K562 (cell line): ENCODE results near the gene SEPHS1. TPM values are rescaled to one million over a fixed set of nuclear protein-coding genes. Genes with fewer than 3 reads are reported as not detected.

Experiments used
- ATAC-seq: fragments of 200-7000 bp; cut with Tn5 transposase; 3 replicates; pipeline ENCODE4 v1.9.1; 2020; ENCODE audit warnings: moderate library complexity
- BruUV-seq: library from RNA; stranded (reverse); fragments of 400-500 nt; replicated peaks from 2 replicates; lab custom pipeline; 2021; lab: Mats Ljungman, UMichigan
- CTCF ChIA-PET: fragments of 300-600 bp; formaldehyde crosslinking; extraction: SDS; loops from one replicate; lab custom pipeline; 2021; ENCODE audit warnings: low intra/inter-chr PET ratio; lab: Yijun Ruan, JAX
- POLR2A ChIA-PET: fragments of 300-600, 350-650 bp; sonication (Branson Sonifier 250); formaldehyde crosslinking; extraction: SDS; loops from one replicate; lab custom pipeline; 2021; ENCODE audit warnings: antibody characterized with exemption, inconsistent platforms; lab: Yijun Ruan, JAX
- DNase-seq, 4 experiments: peaks; one replicate each; pipeline versions ENCODE4 v3.0.0 to v3.0.0-alpha.2; 2011 to 2018; ENCODE audit warnings: low spot score in 3 of 4, mixed read lengths in 3 of 4; ENCODE audit errors: extremely low read depth in 1 of 4
- FAIRE-seq: peaks from 2 replicates; lab custom pipeline; 2011; peaks lifted over from hg19 to GRCh38; lab: Jason Lieb, UNC
- H2AFZ ChIP-seq: 2 replicates; pipeline ENCODE4 v1.6.0; 2011; ENCODE audit warnings: low read depth, low read length, control low read depth, inconsistent platforms
- H3K27ac ChIP-seq: fragments of 200-600 bp; 3 replicates; pipeline ENCODE4 v1.8.0; 2011; ENCODE audit warnings: low read depth, mild to moderate bottlenecking, control low read depth, inconsistent platforms, low read length, moderate library complexity, mixed read lengths; ENCODE audit errors: extremely low read depth
- H3K27me3 ChIP-seq, 2 experiments: fragments of 300-600 bp in 1 of 2; 2 replicates in 1 of 2; 3 replicates in 1 of 2; pipeline versions ENCODE4 v1.6.0 to v1.8.0; 2011; ENCODE audit warnings: inconsistent platforms in 2 of 2, low read length in 2 of 2, mild to moderate bottlenecking in 1 of 2, mixed read lengths in 1 of 2, moderate library complexity in 1 of 2; ENCODE audit not compliant: control insufficient read depth in 2 of 2, insufficient read depth in 2 of 2
- H3K36me3 ChIP-seq: fragments of 300-600 bp; 3 replicates; pipeline ENCODE4 v1.8.0; 2011; ENCODE audit warnings: mild to moderate bottlenecking, low read length, inconsistent platforms; ENCODE audit not compliant: control insufficient read depth, insufficient read depth
- H3K4me1 ChIP-seq, 2 experiments: fragments of 200-600 bp in 1 of 2; replicated peaks in 1 of 2; 2 replicates in 1 of 2; 3 replicates in 1 of 2; pipeline versions ENCODE4 v1.5.1 to v1.8.0; 2011; ENCODE audit warnings: inconsistent platforms in 2 of 2, low read length in 2 of 2, mild to moderate bottlenecking in 1 of 2, mixed read lengths in 1 of 2, moderate library complexity in 1 of 2; ENCODE audit not compliant: control insufficient read depth in 2 of 2, insufficient read depth in 2 of 2
- H3K4me2 ChIP-seq: 2 replicates; pipeline ENCODE4 v1.6.1; 2011; ENCODE audit warnings: low read length, control low read depth, inconsistent platforms, mixed read lengths; ENCODE audit not compliant: insufficient read depth
- H3K4me3 ChIP-seq: fragments of 200-600 bp; sonication (generic), shearing (Covaris generic); 2 replicates; pipeline ENCODE4 v1.5.1; 2016; ENCODE audit warnings: control low read depth, inconsistent platforms
- H3K79me2 ChIP-seq: fragments of 200-600 bp; 3 replicates; pipeline ENCODE4 v1.8.0; 2011; ENCODE audit warnings: low read length, inconsistent platforms; ENCODE audit not compliant: control insufficient read depth, insufficient read depth
- H3K9ac ChIP-seq, 2 experiments: 2 replicates each; pipeline versions ENCODE4 v1.6.0 to v1.6.1; 2011; ENCODE audit warnings: low read depth in 2 of 2, low read length in 2 of 2, control low read depth in 1 of 2, inconsistent platforms in 1 of 2, mild to moderate bottlenecking in 1 of 2, mixed read lengths in 1 of 2; ENCODE audit not compliant: insufficient read depth in 1 of 2
- H3K9me1 ChIP-seq: one replicate; pipeline ENCODE4 v1.6.0; 2011; ENCODE audit warnings: inconsistent platforms, mild to moderate bottlenecking, low read length, moderate library complexity; ENCODE audit not compliant: control insufficient read depth, insufficient read depth
- H3K9me3 ChIP-seq: replicated peaks from 2 replicates; pipeline ENCODE4 v1.5.1; 2011; ENCODE audit warnings: low read depth, low read length, inconsistent platforms; ENCODE audit not compliant: control insufficient read depth, insufficient read depth
- H4K20me1 ChIP-seq: replicated peaks from 2 replicates; pipeline ENCODE4 v1.6.1; 2011; ENCODE audit warnings: low read length, inconsistent platforms, mixed read lengths; ENCODE audit not compliant: control insufficient read depth, insufficient read depth
- ATF3 ChIP-seq, 2 experiments: fragments of 450-650 bp in 1 of 2; sonication (generic) in 1 of 2; formaldehyde crosslinking in 1 of 2; IDR thresholded peaks in 1 of 2; conservative IDR thresholded peaks in 1 of 2; 2 replicates each; pipeline versions ENCODE4 v1.6.1 to v1.8.1; 2016 to 2023; ENCODE audit warnings: mild to moderate bottlenecking in 2 of 2, moderate library complexity in 2 of 2, inconsistent platforms in 1 of 2, missing genetic modification reagents in 1 of 2
- DACH1 ChIP-seq: fragments of 450-650 bp; IDR thresholded peaks from 2 replicates; pipeline ENCODE4 v1.6.1; 2018; ENCODE audit not compliant: partially characterized antibody
- FOXJ2 ChIP-seq: fragments of 200-800 bp; sonication (Bioruptor generic); IDR thresholded peaks from 2 replicates; pipeline ENCODE4 v1.6.1; 2016; ENCODE audit warnings: missing genetic modification characterization, missing compliant biosample characterization
- FOXP4 ChIP-seq: sonication (generic); formaldehyde crosslinking; IDR thresholded peaks from 2 replicates; pipeline ENCODE4 v1.8.0; 2022; ENCODE audit warnings: mild to moderate bottlenecking, missing genetic modification reagents, borderline replicate concordance
- GABPA ChIP-seq: fragments of 200-800 bp; sonication (Bioruptor generic); conservative IDR thresholded peaks from 2 replicates; pipeline ENCODE4 v1.6.1; 2016; ENCODE audit warnings: low read depth, missing genetic modification characterization, missing compliant biosample characterization
- WHSC1 ChIP-seq: IDR thresholded peaks from one replicate; pipeline ENCODE4 v1.6.1; 2012; ENCODE audit warnings: low read length, control low read depth, inconsistent platforms
- ZNF277 ChIP-seq: fragments of 250-450 bp; sonication (Bioruptor Pico); IDR thresholded peaks from 2 replicates; pipeline ENCODE4 v1.8.0; 2022; ENCODE audit warnings: inconsistent platforms, mild to moderate bottlenecking, moderate library complexity, borderline replicate concordance
- ZNF717 ChIP-seq: fragments of 250-450 bp; sonication (Bioruptor Pico); IDR thresholded peaks from 2 replicates; pipeline ENCODE4 v1.5.0; 2021
- ZNF79 ChIP-seq: fragments of 250-450 bp; sonication (Bioruptor Pico); IDR thresholded peaks from 2 replicates; pipeline ENCODE4 v1.4.0; 2020; ENCODE audit warnings: low read depth, mild to moderate bottlenecking, moderate library complexity
- ZSCAN29 ChIP-seq: fragments of 450-650 bp; IDR thresholded peaks from 2 replicates; pipeline ENCODE4 v1.6.1; 2017
- WGBS: fragments of 100-300 bp; shearing (Covaris generic); methylation state at CpG from one replicate; pipeline ENCODE4 v1.1.6; 2016; ENCODE audit warnings: low coverage, mixed read lengths; ENCODE audit not compliant: insufficient coverage; ENCODE audit errors: missing lambda C conversion rate; 5-methylcytosine and 5-hydroxymethylcytosine counted together
- in situ Hi-C: fragments of 300-500 bp; cut with MboI; formaldehyde crosslinking; loops from 4 replicates; pipeline ENCODE4 v1.15.0; 2018; ENCODE audit warnings: inconsistent platforms, mixed read lengths
- intact Hi-C: fragments of 100-400 bp; cut with micrococcal nuclease; formaldehyde crosslinking; loops from 2 replicates; pipeline ENCODE4 v1.14.2; 2022
- polyA plus RNA-seq, 8 experiments: library from polyadenylated mRNA; depleted of rRNA in 4 of 8; stranded (reverse) in 5 of 8; unstranded in 3 of 8; fragments of >200 nt; fragmentation: Nextera tagmentation in 2 of 8; fragmentation: Illumina TruSeq in 1 of 8; extraction: Ambion mirVana in 2 of 8; extraction: Trizol in 1 of 8; gene quantifications; 2 replicates each; pipeline versions ENCODE4 v1.2.1 to v1.2.3, GENCODE V29; 2011 to 2014; ENCODE audit warnings: inconsistent platforms in 1 of 8, missing spikeins in 1 of 8
- total RNA-seq, 7 experiments: library from RNA; depleted of rRNA in 6 of 7; stranded (reverse); fragments of >200 nt in 6 of 7; fragmentation: Illumina TruSeq in 2 of 7; extraction: Trizol in 2 of 7; gene quantifications; 2 replicates each; pipeline versions ENCODE4 v1.2.1 to v1.2.3, GENCODE V29; 2011 to 2021; ENCODE audit warnings: low replicate concordance in 1 of 7

The SEPHS1 gene
- total and polyA plus RNA-seq, 9 of the 15 experiments (the other 6 are each of a cell fraction or from before 2014, with no cell fraction given), result 14.7 to 82.8 (median 41.8) TPM

- TF ChIP-seq ZNF277 (no peak), ATF3 (IDR thresholded peaks at IDR 0.05) (no peak), ATF3 (CRISPR knock-in tag; conservative IDR thresholded peaks at IDR 0.05) (no peak), DACH1 (no peak), FOXJ2 (tag) (no peak), ZNF717 (no peak), GABPA (tag) (no peak), ZNF79 (no peak), ZSCAN29 (no peak)
Observed at GRCh38 chr10:13272164-13272571, 75.9 kb downstream of the SEPHS1 start (continued).

- Histone ChIP-seq H2AFZ (peak overlapping the region; percentile 93), H3K9me3 (no peaks in the 10 kb centered on the region), H3K79me2 (no peaks in the 10 kb centered on the region), H3K4me3 (no peak overlapping the region), H3K27me3 (no peaks in the 10 kb centered on the region), H3K27ac (peak overlapping the region; percentile 62), H3K9me1 (no peaks in the 10 kb centered on the region), H3K4me2 (peak overlapping the region; percentile 73), H4K20me1 (no peaks in the 10 kb centered on the region), H3K36me3 (no peaks in the 10 kb centered on the region), H3K9ac (peak overlapping the region; percentile 40 to 70), H3K4me1 (peaks cover 21 to 24% of the 10 kb centered on the region in 2 experiments; a peak in 4 of 5 replicates)
- POLR2A ChIA-PET, result interaction anchor here (0.6 kb wide), 2 partner anchors 25 to 159 kb away, joined by 3 read pairs; no protein-coding TSS in a partner anchor
- BruUV-seq, result no TSS peak
- CTCF ChIA-PET, result interaction anchor here (0.6 kb wide), 1 partner anchor 31 kb away, joined by 3 read pairs; no protein-coding TSS in a partner anchor
- intact Hi-C loops, result loop anchor here (1.0 to 10.0 kb wide), 4 partner anchors 31 to 107 kb away; partner anchors contain the start of gene MCM10
- FAIRE-seq (peak; percentile 78), ATAC-seq (peak; percentile 98), DNase-seq (peak; percentile 78 to 89 (median 84))
- in situ Hi-C loops, result no loop called here
- WGBS, result 10% methylated on average over 11 of the region's 14 CpGs
- TF ChIP-seq FOXP4 (CRISPR knock-in tag) (0 out of 2 replicates have a peak, but pooled peaks have one; percentile 28), WHSC1 (no peak)
Observed at GRCh38 chr10:13271552-13272163, 76.4 kb downstream of the SEPHS1 start.
